Inflammatory macrophage (primary cell): ENCODE results near the gene OPA1.
A peak's percentile ranks its signal among the peaks of the same experiment; 100 is the strongest.

Experiments used
- DNase-seq, 2 donors: peaks; one replicate each; pipeline ENCODE4 v3.0.0-alpha.2; 2020 to 2022

Gene OPA1

DNA sequence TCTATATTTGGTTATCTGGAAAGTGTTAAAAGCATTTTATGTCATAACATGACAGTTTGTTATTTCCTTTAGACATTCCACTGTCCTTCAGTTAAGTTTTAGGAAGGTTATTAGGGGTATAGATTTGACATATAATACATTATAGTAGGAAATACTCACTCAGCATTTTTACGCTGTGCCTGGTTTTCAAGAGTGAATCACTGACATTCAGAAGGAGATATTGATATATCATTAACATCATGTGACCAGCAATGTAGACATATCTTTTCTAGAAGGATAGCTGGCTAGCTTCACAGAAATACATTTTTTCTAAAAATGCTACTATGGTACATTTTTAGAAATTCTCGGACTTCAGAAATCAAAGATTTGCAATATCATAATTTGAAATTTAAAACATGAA, 57.6 kb downstream of the OPA1 start:
- no peak for DNase-seq

- DNase-seq, result no peak
Measured at GRCh38 chr3:193655831-193656433, 62.9 kb downstream of the OPA1 start.

- DNase-seq, result no peak
Measured at GRCh38 chr3:193656445-193656844, 63.4 kb downstream of the OPA1 start.

- DNase-seq, result no peak
Measured at GRCh38 chr3:193656878-193657282, 63.9 kb downstream of the OPA1 start.

DNA sequence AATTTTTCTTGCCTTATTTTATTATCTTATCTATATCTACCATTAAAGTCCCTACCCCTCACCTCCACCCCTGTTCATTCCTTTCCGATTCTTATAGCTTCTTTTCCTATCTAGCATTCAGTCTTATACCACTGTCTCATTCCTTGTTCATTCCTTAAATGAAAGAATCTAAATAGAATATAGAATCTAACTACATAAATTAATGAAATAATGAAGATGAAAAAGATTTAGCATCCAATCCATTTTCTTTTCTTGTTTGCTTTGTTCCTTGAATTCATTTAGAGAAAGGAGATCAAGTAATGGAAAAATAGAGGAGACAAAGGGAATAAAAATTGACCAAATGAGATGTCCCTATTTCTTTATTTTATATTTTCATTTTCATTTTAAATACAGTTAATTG, 67.2 kb downstream of the OPA1 start:
- DNase-seq, result no peak

GRCh38 chr3:193660698-193661411, 67.8 kb downstream of the OPA1 start:
- DNase-seq, result no peak

- DNase-seq, result no peak
Measured at GRCh38 chr3:193662757-193663322, 69.8 kb downstream of the OPA1 start.

DNA sequence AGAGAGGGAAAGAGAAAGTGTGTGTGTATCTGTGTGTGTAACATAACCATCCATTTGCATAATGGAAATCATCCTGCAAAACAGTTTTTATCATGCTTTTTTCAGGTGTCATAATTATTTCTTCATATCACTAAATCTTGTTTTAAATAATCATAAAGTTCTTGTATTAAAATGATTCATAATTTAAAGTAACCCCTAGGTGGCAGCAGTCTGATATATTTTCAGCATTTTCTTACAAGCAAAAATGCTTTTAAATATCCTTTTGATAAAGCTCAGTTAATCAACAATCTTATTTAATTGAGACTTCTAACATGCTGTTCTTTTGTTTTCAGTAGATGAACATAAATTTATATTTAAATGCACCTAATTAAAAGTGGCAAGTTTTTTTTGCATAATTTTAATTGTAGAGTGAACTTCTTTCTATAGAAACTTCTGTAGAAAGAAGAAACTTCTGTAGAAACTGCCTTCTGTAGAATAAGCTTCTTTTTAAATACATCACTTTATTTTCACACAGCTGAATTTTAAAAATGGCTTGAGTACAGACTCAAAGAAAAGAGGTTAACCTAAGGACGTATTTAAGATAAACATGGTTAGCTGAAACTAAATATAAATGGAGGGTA, 72.5 kb downstream of the OPA1 start:
- peak in 1 of 2 donors; percentile 45 for DNase-seq

DNA sequence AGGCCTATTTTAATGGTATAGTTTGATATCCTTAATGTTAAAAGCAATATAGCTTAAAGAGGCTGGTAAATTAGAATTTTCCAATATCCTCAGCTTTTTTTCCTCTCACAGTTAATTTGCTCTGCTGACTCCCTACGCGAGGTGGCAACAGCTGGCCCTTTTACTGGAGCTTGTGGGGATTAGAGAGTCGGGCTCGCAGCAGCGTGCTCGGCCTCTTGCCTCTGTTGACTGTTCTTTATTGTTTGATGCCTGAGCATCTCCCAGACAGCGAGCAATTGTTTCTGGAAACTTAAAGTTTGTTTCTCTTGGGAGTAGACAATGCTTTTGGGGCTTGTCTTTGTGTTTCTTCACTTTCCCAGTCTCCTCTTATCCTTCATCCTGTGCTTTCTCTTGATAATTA, 80.8 kb downstream of the OPA1 start:
- DNase-seq, result no peak

DNA sequence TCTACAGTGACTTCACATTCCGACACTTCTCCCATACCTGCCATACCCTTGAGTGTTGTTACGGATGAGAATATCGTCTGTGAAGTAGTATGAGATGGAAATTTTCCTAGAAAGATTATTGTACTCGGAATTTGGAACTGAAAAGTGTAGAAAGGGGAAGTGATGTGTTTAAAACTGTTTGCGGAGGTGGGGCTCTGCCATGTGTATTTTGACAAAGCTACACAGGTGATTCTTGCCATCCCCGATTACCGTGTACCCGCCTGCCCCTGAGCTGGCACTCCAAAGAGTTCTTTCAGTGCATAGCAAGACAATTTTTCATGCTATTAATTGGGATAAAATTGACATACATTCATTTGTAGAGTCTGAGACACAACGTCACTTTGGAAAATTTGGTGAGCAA, 81.7 kb downstream of the OPA1 start:
- no peak for DNase-seq

GRCh38 chr3:193677734-193678133, 84.7 kb downstream of the OPA1 start:
- DNase-seq, result no peak

GRCh38 chr3:193680220-193680619, 87.2 kb downstream of the OPA1 start:
- DNase-seq, result no peak

DNA sequence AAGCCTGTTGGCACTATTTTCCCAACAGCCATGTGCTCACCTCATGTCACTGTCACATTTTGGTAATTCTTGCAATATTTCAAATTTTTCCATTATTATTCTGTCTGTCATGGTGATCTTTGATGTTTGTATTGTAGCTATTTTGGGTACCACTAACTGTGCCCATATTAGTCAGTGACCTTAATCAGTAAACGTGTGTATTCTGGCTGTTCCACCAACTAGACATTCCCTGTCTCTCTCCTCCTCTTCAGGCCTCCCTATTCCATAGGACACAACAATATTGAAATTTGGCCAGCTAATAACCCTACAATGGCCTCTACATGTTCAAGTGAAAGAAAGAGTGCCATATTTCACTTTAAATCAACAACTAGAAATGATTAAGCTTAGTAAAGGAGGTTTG, 88.6 kb downstream of the OPA1 start:
- DNase-seq, result no peak

- no peak for DNase-seq
Measured at GRCh38 chr3:193686665-193687483, 93.9 kb downstream of the OPA1 start.

DNA sequence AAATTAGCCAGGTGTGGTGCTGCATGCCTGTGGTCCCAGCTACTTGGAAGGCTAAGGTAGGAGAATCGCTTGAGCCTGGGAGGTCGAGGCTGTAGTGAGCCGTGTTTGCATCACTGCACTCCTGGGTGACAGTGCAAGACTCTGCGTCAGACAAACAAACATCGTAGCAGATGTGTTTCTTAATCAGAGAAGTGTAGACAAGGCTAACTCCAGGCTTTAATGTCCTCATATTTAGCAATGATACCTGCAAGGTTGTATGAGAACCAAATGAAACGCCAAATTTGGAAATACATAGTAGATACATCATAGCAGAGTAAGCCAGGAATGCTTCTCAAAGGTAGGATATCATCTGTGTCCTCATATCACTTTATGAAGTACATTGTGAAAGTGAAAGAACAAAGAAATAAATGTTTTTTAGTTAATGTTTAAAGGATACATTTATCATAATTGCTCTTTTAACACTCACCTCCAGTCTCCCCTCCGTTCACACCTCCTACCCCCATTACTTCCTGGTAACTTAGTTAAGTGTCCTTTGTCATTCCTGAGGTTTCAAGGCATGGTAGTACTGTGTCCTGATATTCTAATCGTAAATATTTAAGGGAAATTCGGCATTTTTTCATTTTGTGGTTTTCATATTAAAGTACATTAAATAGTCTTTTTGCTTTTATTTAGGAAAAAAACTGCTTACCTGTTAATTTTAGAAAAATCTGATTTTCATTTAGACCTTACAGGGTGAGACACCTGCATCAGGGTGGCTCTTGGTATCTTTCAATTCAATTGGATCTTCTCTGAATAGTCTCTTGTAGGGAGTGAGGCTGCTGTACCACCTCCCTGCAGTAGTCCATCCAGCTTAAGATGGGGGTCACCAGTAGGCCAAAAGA, 96.1 kb downstream of the OPA1 start:
- DNase-seq, result no peak

- peak; percentile 29 to 40 for DNase-seq
Measured at GRCh38 chr3:193693774-193694173, 100.8 kb downstream of the OPA1 start.

DNA sequence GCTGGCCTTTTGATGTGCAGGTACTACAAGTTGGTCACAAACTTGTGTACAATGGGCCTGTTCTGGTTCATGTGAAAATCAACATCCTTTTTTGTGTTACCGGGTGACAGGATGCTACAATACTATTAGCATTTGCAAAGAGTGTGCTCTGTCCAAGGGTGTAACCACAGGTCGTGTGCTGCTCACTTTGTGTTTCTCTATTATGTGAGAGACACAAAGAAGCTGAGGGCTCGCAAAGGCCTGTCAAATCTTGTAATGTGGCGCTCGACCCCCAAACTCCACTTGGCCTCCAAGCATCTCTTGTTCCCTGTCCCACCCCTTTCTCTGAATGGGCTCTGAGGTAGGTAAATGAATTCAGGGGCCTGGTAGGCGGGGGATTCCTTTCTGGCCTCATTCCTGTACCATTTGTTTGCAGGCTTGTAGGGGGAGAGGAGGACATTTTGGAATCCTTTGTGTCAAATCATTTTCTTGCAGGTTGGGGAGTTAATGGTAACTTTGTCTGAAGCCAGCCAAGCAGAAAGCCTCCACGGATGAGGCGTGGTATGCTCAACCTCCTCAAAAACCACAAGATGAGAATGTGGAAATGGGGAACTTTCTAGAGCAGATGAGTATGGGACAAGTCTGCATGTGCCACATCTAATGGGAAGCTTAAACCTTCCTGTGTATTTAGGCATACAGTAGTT, 109.1 kb downstream of the OPA1 start:
- peak; percentile 56 for DNase-seq

DNA sequence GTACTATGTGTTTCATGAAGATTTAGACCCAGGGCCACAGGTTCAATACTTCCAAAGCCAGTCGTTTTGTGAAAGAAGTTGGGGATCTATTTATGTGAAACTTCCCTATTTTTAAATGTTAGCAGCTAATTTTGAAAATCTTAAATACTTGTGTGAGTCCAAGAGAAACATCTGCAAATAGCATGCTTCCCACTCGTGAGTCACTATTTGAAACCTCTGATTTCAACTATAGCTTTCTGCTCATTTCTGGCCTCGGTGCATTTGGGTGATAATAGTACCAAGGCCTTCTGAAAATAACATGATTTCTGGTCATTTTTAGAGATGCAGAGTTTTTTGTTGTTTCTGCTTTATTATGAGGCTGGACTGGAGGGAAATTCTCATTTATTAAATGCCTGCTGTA, 110.0 kb downstream of the OPA1 start:
- DNase-seq, result peak in 1 of 2 donors; percentile 19

- DNase-seq, result no peak
Measured at GRCh38 chr3:193704431-193704830, 111.4 kb downstream of the OPA1 start.

DNA sequence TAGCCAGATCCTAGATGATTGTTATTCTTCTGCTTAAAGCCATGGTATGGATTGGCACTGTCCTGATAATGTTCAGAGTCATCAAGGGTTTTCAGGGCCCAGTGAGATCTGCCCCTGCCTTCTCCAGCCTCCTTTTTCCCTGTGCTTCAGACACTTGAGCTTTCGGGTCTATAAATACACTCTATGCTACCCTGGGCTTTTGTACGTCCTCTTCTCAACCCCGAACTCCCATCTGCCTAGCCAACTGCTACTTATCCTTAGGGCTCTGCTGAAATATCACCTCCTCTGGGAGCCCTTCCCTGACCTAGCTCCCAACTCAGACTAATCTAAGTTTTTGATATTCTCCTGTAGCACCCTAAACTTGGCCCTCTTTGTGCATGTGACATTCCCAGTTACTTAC, 115.3 kb downstream of the OPA1 start:
- no peak for DNase-seq
